ENCODE measurements around the gene UBE2QL1.
A peak's percentile ranks its signal among the peaks of the same experiment; 100 is the strongest.

UBE2QL1 gene

GRCh38 chr5:6478793-6479192, 30.1 kb downstream of the UBE2QL1 start:
- DNase-seq (ENCODE audit: low read depth): no peak

GRCh38 chr5:6480133-6481051, 31.7 kb downstream of the UBE2QL1 start:
- no peak for DNase-seq (ENCODE audit: low read depth)

DNA sequence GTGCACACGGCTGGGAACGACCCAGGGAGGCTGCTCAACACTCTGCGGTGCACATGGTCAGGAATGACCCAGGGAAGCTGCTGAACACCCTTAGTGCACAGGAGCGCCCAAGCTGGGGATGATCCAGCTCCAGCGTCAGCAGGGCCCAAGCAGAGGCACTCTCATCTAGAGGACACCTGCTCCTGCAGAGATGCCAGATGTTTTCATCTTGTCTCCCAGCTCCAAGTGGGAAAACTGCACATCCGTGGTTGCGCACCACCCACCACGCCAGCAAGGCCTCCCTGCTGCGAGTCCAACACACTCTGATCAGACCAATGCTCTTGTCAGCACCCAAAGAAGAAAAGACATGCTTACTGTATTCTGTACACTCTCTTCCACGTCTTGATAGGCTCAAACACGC, 34.1 kb downstream of the UBE2QL1 start:
- DNase-seq (ENCODE audit: low read depth): no peak

DNA sequence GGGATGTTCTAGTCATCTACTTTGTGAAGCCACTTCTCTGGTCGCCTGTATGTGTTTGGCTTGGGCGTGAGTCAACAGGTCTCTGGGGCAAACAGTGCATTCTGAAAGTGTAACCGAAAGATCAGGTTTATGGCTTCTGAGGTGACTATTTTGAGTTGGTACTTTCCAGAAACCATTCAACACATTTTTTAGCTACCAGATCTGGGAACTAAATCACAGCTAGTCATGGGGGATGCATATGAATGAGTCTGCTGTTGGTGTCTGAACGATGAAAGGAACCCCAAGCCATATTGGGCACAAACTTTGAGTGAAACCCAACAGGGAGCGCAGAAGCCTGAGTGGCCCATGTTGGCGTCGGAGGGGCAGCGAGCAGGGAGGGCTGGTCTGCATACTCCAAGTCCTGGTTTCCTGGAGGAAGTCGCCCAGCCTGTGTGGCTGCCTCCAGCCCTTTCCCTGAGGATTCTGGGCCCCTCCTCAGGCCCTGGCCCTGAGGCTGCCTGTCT, 35.3 kb downstream of the UBE2QL1 start:
- no peak for DNase-seq (ENCODE audit: low read depth)

GRCh38 chr5:6484446-6484845, 35.8 kb downstream of the UBE2QL1 start:
- DNase-seq (ENCODE audit: low read depth): no peak

DNA sequence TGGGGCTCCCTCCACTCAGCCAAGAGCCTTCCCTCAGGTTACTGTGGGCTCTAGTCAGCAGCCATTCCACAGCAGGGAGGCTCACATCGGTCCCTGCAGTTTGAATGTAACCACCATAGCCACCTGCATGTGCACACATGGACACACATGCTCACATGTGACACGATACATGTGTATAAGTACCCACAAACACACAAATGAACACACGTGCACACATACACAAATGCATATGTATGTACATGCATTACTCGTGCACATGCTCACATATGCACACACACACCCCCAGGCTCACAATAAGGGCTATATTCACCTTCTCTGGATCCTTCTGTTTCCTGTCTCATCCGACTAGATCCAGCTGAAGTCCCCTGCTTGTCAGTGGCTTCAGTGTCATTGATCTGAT, 36.2 kb downstream of the UBE2QL1 start:
- no peak for DNase-seq (ENCODE audit: low read depth)

DNA sequence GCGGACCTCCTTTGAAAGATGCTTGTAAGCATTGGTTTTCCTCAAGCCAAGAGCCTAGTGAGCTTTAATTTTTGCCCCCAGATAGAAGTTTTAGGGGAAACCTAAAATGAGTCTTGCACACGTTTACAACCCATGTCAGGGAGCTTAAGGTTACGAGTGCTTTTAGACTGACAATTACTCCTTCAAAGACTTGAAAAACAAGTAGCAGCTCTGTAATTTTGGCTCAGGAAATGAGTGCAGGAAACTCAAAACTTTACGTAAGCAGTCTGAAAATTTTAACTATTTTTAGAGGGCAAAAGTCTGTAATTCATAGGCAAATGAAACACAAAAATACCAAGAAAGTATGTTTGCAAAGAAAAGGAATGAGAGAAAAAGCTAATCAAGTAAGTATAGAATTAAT, 36.8 kb downstream of the UBE2QL1 start:
- DNase-seq (ENCODE audit: low read depth): no peak

DNA sequence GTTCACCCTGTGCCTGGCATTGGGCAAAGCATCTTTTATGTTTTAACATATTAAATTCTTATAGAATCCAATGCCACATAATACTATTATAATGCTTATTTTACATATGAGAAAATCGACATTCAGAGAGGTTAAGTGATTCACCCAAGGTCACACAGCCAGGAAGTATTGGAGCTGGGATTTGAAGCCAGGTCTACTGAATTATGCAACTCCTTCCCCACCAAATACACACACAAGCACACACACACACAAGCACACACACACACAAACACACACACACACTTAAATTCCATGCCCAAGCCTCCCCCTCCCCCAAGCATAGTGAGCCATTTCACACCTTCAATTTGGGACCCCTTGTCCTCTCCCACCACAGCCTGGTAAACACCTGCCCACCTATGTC, 37.4 kb downstream of the UBE2QL1 start:
- DNase-seq (ENCODE audit: low read depth): no peak

DNA sequence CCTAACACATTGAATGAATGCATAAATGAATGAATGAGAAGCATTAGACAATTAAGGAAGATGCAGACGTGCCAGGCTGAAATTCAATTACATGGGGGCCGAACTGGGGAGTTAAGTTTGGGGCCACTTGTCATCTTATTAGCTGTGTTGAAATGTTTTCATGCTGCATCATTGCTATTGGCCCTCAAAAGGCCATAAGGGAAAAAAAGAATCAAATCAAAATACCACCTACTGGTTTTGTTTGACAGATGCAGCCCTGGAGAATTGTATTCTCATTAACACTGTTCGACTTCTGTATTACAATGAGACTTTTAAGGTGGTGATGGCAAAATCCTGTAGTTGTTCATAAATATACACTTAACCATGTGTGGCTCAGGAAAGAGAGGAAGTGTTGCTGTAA, 38.4 kb downstream of the UBE2QL1 start:
- DNase-seq (ENCODE audit: low read depth): no peak

DNA sequence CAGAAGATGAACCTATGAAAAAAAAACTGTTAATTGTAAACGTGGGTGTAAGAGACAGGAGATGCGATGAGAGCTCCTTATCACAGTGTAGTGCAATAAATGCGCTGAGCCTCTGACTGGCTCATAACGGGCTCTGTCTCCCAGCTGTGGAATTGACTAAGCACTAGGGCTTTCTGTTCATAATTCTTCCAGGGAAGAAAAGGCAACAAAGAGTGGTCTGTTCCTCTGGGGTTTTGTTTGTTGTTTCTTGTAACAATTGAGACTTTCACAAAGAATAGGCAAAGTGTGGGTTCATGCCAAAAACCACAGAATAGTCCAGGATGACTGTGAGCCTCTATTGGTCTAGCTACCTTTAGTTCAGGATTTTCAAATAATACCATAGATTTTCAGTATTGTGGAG, 39.4 kb downstream of the UBE2QL1 start:
- DNase-seq (ENCODE audit: low read depth): no peak

DNA sequence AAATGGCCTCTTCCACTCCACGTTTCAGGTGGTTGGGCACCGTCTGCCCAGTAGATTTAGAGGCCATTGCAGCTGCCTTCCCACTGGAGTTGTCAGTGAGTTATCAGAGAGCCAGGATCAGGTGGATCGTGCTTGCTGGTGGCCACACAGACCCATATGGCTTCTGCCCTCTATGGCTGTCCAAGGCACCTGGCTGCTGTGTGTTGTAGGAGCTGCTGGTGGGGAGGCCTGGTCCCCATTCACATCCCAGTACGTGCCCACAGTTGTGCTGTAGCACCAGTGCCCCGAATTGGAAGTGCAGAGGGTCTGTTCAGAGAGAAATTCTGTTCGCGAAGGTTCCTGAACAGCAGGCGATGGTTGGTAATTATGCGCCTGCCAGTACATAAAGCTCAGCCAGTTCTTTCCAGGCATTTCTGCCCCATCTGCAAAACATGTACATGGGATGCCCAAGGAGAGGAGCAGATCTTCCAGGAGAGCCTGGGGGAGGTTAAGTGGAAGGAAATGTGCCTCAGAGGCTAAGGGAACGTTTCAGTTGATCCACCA, 41.1 kb downstream of the UBE2QL1 start:
- no peak for DNase-seq (ENCODE audit: low read depth)

GRCh38 chr5:6490246-6490645, 41.6 kb downstream of the UBE2QL1 start:
- DNase-seq (ENCODE audit: low read depth): no peak

GRCh38 chr5:6490693-6491092, 42.0 kb downstream of the UBE2QL1 start:
- peak; percentile 24 for DNase-seq (ENCODE audit: low read depth)

- no peak for DNase-seq (ENCODE audit: low read depth)
These were observed 42.7 kb downstream of the UBE2QL1 start for GRCh38 chr5:6491196-6491918.

DNA sequence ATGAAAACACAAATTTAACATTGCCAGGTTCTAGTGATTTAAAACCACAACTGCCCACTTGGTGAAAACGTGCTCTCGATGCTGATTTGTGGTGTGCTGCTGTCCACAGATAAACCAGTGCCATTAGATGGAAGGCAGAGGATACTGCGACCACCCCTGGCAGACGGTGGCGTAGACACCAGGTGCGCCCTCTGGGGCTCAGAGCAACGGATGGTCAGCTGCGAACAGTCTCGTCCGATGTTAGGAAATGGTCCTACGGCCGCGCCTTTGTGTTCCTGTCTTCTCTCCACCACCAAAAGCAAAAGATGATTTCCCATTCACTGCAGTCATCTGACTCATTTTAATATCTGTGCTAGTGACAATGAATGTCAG, 43.2 kb downstream of the UBE2QL1 start:
- DNase-seq (ENCODE audit: low read depth): no peak

DNA sequence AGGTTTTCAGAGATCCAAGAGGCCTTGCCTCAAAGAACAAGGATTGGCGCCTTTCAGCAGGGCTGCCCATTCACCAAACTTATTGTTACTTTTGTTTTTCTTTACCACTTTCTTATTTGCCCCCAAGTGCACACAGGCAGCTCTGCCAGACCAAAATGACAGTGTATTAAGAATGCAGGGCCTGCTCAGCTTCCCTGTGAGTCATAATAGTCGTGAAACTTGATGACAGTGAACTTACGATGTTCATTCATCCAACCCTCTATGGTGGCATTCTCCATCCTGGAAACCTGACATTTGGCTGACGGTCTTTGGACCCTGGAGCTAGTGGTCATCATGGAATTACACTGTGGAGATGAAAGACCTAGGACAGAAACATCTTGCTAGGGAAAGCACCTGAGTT, 44.3 kb downstream of the UBE2QL1 start:
- no peak for DNase-seq (ENCODE audit: low read depth)

GRCh38 chr5:6493681-6494454, 45.2 kb downstream of the UBE2QL1 start:
- DNase-seq (ENCODE audit: low read depth): no peak

GRCh38 chr5:6494939-6495338, 46.3 kb downstream of the UBE2QL1 start:
- DNase-seq (ENCODE audit: low read depth): no peak

DNA sequence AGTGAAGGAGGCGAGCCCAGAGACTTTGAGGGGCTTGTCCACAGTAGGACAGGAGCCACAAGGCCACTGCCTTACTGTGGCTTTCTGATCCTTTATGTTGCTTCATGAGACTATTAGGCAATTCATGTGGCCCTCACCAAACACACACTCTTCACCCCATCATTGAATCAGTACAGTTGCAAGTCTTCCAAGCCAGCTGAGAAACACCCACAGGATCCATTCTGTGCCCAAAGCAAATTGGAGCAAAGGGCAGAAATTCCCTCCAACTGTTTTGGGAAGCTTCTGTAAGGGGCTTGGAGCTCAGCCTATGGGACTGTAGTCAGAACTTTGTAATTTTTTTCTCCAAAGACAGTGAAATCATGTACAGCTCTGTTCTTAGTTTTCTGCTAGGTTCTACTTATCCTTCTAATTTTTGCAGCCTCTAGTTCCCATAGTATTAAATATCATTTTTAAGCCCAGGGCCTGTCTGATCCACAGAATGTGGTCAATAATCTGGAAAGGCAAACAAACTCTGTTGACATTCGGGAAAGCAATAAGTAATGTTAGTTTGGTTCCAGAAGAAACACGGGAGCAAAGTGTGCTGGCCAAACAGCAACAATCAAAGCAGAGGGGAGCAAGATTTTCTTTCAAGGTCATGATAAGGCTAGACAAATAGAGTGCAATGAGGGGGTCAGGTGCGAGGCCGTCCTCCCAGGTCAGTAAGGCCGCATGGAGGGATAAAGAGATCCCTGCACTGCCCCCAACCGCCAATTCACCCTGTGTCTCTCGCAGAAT, 47.0 kb downstream of the UBE2QL1 start:
- DNase-seq (ENCODE audit: low read depth): no peak

DNA sequence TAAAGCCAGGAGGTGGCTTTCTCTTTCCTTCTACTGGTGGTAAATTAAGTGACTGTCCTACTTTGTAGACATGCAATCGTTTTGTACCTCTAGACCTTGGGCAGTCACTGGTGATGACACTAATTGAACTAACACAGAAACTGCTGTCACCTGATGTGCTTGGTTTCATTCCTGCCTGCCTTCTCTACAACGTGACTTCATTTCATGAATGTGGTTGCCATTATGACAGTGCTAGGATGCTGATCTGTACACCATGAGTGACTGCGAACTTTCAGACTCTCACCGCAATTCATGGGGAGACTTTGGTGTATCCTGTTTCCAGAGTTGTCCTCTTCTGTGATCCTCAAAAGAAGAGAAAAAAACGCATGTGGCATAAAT, 47.5 kb downstream of the UBE2QL1 start:
- no peak for DNase-seq (ENCODE audit: low read depth)

DNA sequence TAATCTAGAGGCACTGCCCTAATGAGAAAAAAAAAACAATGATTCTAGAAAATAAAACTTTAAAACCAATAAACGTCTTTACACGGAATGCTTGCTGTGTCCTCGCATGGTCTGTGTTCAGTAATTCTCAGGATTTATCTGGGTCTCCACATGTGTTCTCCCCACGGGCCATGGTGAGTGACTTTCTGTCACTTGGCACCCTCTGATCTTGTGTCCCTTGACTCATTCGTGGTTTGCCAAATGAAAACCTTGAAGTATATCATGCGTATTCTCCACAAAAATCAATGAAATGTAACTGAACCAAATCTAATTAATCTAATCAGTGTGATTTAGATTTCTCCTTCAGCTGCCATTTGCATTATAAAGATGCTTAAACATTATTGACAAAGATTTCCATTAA, 48.0 kb downstream of the UBE2QL1 start:
- DNase-seq (ENCODE audit: low read depth): no peak

GRCh38 chr5:6497262-6497661, 48.6 kb downstream of the UBE2QL1 start:
- no peak for DNase-seq (ENCODE audit: low read depth)
